Bronchial epithelial cell (primary cell): ENCODE results near the gene CORIN. TPM values are rescaled to one million over a fixed set of nuclear protein-coding genes. Genes with fewer than 3 reads are reported as not detected.
"Not testable (repeated sequence)": the region's sequence is repeated elsewhere in the genome, so short reads cannot be mapped to it uniquely, and the experiment has no call there.

Experiments
- DNase-seq: peaks from one replicate; pipeline ENCODE4 v3.0.0-alpha.2; 2010; ENCODE audit warnings: low read depth
- FAIRE-seq: peaks from 2 replicates; lab custom pipeline; 2011; peaks lifted over from hg19 to GRCh38; lab: Jason Lieb, UNC
- H3K27me3 ChIP-seq: 2 replicates; pipeline ENCODE4 v1.5.1; 2011; ENCODE audit warnings: low read length; ENCODE audit not compliant: control insufficient read depth, insufficient read depth
- H3K36me3 ChIP-seq: 2 replicates; pipeline ENCODE4 v1.5.1; 2011; ENCODE audit warnings: low read length; ENCODE audit not compliant: control insufficient read depth, insufficient read depth
- H3K4me3 ChIP-seq: 2 replicates; pipeline ENCODE4 v1.5.1; 2011; ENCODE audit warnings: mild to moderate bottlenecking, low read depth, low read length, control low read depth
- total RNA-seq: library from RNA; depleted of rRNA; stranded (reverse); fragments of >200 nt; gene quantifications from 2 replicates; pipeline ENCODE4 v1.2.1, GENCODE V29; 2014
- TF ChIP-seq, protein P1 (sequence below): IDR thresholded peaks from 2 replicates; pipeline ENCODE4 v1.5.1; 2011; ENCODE audit warnings: mild to moderate bottlenecking, moderate library complexity, low read length, control low read depth, inconsistent platforms; ENCODE audit not compliant: insufficient read depth, severe bottlenecking

Gene CORIN
- total RNA-seq, 1 donor from 2014 or later = 0.26 TPM

GRCh38 chr4:47557255-47557654, 280.6 kb downstream of the CORIN start:
- peaks cover 10% of the 10 kb centered on the region for H3K36me3 ChIP-seq
- TF ChIP-seq, protein P1, sequence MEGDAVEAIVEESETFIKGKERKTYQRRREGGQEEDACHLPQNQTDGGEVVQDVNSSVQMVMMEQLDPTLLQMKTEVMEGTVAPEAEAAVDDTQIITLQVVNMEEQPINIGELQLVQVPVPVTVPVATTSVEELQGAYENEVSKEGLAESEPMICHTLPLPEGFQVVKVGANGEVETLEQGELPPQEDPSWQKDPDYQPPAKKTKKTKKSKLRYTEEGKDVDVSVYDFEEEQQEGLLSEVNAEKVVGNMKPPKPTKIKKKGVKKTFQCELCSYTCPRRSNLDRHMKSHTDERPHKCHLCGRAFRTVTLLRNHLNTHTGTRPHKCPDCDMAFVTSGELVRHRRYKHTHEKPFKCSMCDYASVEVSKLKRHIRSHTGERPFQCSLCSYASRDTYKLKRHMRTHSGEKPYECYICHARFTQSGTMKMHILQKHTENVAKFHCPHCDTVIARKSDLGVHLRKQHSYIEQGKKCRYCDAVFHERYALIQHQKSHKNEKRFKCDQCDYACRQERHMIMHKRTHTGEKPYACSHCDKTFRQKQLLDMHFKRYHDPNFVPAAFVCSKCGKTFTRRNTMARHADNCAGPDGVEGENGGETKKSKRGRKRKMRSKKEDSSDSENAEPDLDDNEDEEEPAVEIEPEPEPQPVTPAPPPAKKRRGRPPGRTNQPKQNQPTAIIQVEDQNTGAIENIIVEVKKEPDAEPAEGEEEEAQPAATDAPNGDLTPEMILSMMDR = no peak
- FAIRE-seq = no peak
- H3K4me3 ChIP-seq = no peak overlapping the region
- no peaks in the 10 kb centered on the region for H3K27me3 ChIP-seq
- no peak for DNase-seq

GRCh38 chr4:47555920-47556319, 281.9 kb downstream of the CORIN start:
- not testable (repeated sequence) for H3K27me3 ChIP-seq, H3K36me3 ChIP-seq, FAIRE-seq, H3K4me3 ChIP-seq
- peak; percentile 78 for DNase-seq

DNA sequence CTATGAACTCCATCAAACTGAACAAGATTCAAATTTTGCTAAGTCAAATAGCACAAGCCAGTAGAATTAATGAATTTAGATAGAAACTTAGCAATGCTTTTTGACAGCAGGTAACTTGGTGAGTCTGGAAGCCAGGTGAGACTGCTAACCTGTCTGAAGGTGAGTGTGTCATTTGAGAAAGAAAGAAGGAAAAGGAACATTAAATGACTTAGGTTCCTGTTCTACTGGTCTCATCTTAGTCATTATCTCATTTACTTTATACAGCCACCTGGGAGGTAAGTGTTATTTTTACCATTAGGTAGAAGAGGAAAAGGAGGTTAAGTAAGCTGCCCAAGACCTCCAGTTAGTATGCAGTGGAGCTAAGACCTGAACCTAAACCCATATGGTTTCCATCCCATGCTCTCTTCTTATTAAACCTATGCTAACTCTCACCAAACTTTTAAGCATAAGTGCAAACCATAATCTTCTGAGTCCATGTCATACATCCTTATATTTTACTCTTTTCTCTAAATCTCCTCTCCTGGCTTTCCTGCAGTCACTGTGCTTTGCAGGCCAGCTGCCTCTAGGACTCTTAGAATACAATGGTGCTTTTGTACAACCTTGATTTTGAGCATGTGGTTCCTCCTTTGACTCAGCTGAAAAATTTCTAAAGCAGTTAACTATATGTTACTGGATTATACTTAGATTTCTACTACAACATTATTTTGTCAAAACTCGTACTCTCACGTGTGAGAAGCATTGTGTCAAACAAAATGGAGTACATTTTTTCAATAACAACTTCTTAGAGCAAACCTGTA, 284.3 kb downstream of the CORIN start:
- peaks cover 6% of the 10 kb centered on the region for H3K36me3 ChIP-seq
- FAIRE-seq (no peak), DNase-seq (peak; percentile 23)
- TF ChIP-seq, protein P1 = no peak
- no peaks in the 10 kb centered on the region for H3K27me3 ChIP-seq
- H3K4me3 ChIP-seq = no peak overlapping the region

DNA sequence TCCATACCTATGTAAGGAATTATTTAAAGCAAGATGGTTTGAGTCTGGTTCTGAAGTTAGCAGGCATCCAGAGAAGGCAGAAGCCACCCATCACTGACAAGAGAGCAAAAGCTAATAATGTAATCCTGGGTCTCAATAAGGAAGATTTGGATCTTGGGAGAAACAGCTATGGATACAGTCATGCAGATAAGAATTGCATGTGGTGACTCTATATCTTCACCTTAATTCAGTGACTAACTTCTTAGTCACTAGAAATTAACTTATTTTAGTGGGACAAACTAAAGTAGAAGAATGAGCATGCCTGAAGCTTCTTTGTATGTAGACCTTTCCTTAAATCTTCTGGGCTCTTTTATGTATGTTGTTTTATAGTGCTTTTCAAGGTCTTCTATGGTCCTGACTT, 286.2 kb downstream of the CORIN start:
- FAIRE-seq (no peak), DNase-seq (peak; percentile 75)
- Histone ChIP-seq H3K4me3 (no peak overlapping the region), H3K27me3 (no peaks in the 10 kb centered on the region), H3K36me3 (peaks cover 5% of the 10 kb centered on the region)
- TF ChIP-seq, protein P1 = no peak

DNA sequence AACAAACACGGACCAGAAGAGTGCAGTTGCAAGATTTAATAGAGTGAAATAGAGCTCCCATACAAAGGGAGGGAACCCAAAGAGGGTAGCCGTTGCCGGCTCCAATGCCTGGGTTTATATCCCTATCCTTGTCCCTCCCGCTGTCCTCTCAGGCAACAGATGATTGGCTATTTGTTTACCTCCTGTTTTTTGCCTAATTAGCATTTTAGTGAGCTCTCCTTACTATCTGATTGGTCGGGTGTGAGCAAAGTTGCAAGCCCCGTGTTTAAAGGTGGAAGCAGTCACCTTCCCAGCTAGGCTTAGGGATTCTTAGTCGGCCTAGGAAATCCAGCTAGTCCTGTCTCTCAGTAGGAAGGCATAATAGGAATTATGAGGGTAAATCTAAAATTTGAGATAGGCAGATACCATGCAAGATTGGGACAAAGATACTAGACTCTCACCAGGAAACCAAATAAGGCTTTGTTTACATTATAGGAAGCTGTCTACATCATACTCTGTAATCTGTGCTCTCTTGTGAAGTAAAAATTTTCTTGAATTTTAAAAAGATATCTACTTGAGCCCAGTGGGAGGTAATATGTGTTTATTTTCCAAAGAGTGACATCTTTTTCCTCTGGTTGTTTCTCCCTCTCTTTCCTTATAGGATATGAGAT, 286.8 kb downstream of the CORIN start:
- Histone ChIP-seq H3K4me3 (no peak overlapping the region), H3K36me3 (peaks cover 8% of the 10 kb centered on the region), H3K27me3 (no peaks in the 10 kb centered on the region)
- TF ChIP-seq, protein P1 = no peak
- FAIRE-seq (no peak), DNase-seq (no peak)

GRCh38 chr4:47550357-47550756, 287.5 kb downstream of the CORIN start:
- not testable (repeated sequence) for H3K36me3 ChIP-seq, FAIRE-seq, DNase-seq, H3K4me3 ChIP-seq, H3K27me3 ChIP-seq

Other genes with a start within 250 kb of the CORIN start
- 10.8 and 11.3 TPM in 2 replicates for gene NFXL1, start 76.5 kb upstream of the CORIN start, total RNA-seq
- gene CNGA1, start 178.6 kb upstream of the CORIN start, total RNA-seq = 1.6 and 5.4 TPM in 2 replicates
- 6.6 and 9.3 TPM in 2 replicates for gene NIPAL1, start 178.7 kb upstream of the CORIN start, total RNA-seq